ENCODE results near the gene AGRP. TPM values are rescaled to one million over a fixed set of nuclear protein-coding genes. Genes with fewer than 3 reads are reported as not detected.

Gene AGRP
- total RNA-seq, 2 experiments from 2014 or later, result not detected

- Histone ChIP-seq H3K9me2 (ENCODE audit: insufficient read depth, low read length) (no peaks in the 10 kb centered on the region), H3K79me2 (ENCODE audit: insufficient read depth, low read depth, low read length) (no peaks in the 10 kb centered on the region), H4K20me1 (ENCODE audit: insufficient read depth, low read length) (no peaks in the 10 kb centered on the region), H3K4me3 (ENCODE audit: low read depth, low read length, poor library complexity, severe bottlenecking) (no peak overlapping the region), H3K4me2 (ENCODE audit: low read length) (no peak overlapping the region), H3K36me3 (ENCODE audit: insufficient read depth, low read length) (no peaks in the 10 kb centered on the region), H3K27ac (ENCODE audit: low read depth, low read length, poor library complexity, severe bottlenecking) (no peak overlapping the region), H3K9me3 (ENCODE audit: low read length) (no peaks in the 10 kb centered on the region), H2AFZ (ENCODE audit: low read length) (no peak overlapping the region), H3K4me1 (ENCODE audit: insufficient read depth, low read length, poor library complexity, severe bottlenecking) (no peaks in the 10 kb centered on the region)
- ChIA-PET POLR2A (no interaction called here), CTCF (ENCODE audit: unreplicated experiment) (no interaction called here)
- no peak for DNase-seq (ENCODE audit: low spot score)
- TF ChIP-seq CTCF (conservative IDR thresholded peaks at IDR 0.05; ENCODE audit: low read length) (no peak), EZH2phosphoT487 (IDR thresholded peaks at IDR 0.05; ENCODE audit: borderline replicate concordance, low read depth, low read length) (no peak)
- no TSS peak for BruUV-seq (replicated peaks)
- intact Hi-C loops (cut with micrococcal nuclease; ENCODE audit: unreplicated experiment), result no loop called here
Measured at GRCh38 chr16:67445126-67445426, 38.3 kb downstream of the AGRP start.

- H4K20me1 ChIP-seq (ENCODE audit: insufficient read depth, low read length), result no peaks in the 10 kb centered on the region
- no peak overlapping the region for H3K4me2 ChIP-seq (ENCODE audit: low read length)
- H3K9me2 ChIP-seq (ENCODE audit: insufficient read depth, low read length), result no peaks in the 10 kb centered on the region
- no peaks in the 10 kb centered on the region for H3K4me1 ChIP-seq (ENCODE audit: insufficient read depth, low read length, poor library complexity, severe bottlenecking)
- no TSS peak for BruUV-seq (replicated peaks)
- no peaks in the 10 kb centered on the region for H3K79me2 ChIP-seq (ENCODE audit: insufficient read depth, low read depth, low read length)
- H3K9me3 ChIP-seq (ENCODE audit: low read length), result no peaks in the 10 kb centered on the region
- ChIA-PET CTCF (ENCODE audit: unreplicated experiment) (no interaction called here), POLR2A (no interaction called here)
- no peaks in the 10 kb centered on the region for H3K36me3 ChIP-seq (ENCODE audit: insufficient read depth, low read length)
- H2AFZ ChIP-seq (ENCODE audit: low read length), result no peak overlapping the region
- no peak for DNase-seq (ENCODE audit: low spot score)
- intact Hi-C loops (cut with micrococcal nuclease; ENCODE audit: unreplicated experiment), result no loop called here
- no peak overlapping the region for H3K27ac ChIP-seq (ENCODE audit: low read depth, low read length, poor library complexity, severe bottlenecking)
- TF ChIP-seq EZH2phosphoT487 (IDR thresholded peaks at IDR 0.05; ENCODE audit: borderline replicate concordance, low read depth, low read length), result no peak
- TF ChIP-seq CTCF (conservative IDR thresholded peaks at IDR 0.05; ENCODE audit: low read length), result no peak
- H3K4me3 ChIP-seq (ENCODE audit: low read depth, low read length, poor library complexity, severe bottlenecking), result no peak overlapping the region
Measured at GRCh38 chr16:67444259-67445125, 38.9 kb downstream of the AGRP start.

- Histone ChIP-seq H2AFZ (ENCODE audit: low read length) (no peak overlapping the region), H3K36me3 (ENCODE audit: insufficient read depth, low read length) (peaks cover 5% of the 10 kb centered on the region; the same call in 1 of the 2 replicates), H3K4me2 (ENCODE audit: low read length) (no peak overlapping the region), H3K79me2 (ENCODE audit: insufficient read depth, low read depth, low read length) (no peaks in the 10 kb centered on the region), H4K20me1 (ENCODE audit: insufficient read depth, low read length) (no peaks in the 10 kb centered on the region), H3K9me3 (ENCODE audit: low read length) (no peaks in the 10 kb centered on the region), H3K9me2 (ENCODE audit: insufficient read depth, low read length) (no peaks in the 10 kb centered on the region), H3K27ac (ENCODE audit: low read depth, low read length, poor library complexity, severe bottlenecking) (no peak overlapping the region), H3K4me3 (ENCODE audit: low read depth, low read length, poor library complexity, severe bottlenecking) (no peak overlapping the region), H3K4me1 (ENCODE audit: insufficient read depth, low read length, poor library complexity, severe bottlenecking) (no peaks in the 10 kb centered on the region)
- intact Hi-C loops (cut with micrococcal nuclease; ENCODE audit: unreplicated experiment), result no loop called here
- TF ChIP-seq EZH2phosphoT487 (IDR thresholded peaks at IDR 0.05; ENCODE audit: borderline replicate concordance, low read depth, low read length), result no peak
- no peak for TF ChIP-seq CTCF (conservative IDR thresholded peaks at IDR 0.05; ENCODE audit: low read length)
- ChIA-PET CTCF (ENCODE audit: unreplicated experiment) (no interaction called here), POLR2A (interaction anchor here (0.5 kb wide), 1 partner anchor 326 kb away, joined by 4 read pairs; no protein-coding TSS in a partner anchor)
- no peak for DNase-seq (ENCODE audit: low spot score)
- no TSS peak for BruUV-seq (replicated peaks)
Measured at GRCh38 chr16:67443265-67443664, 40.1 kb downstream of the AGRP start.

Measured in OCI-LY7 (cell line).